ENCODE results near the gene EPHB6. TPM values are rescaled to one million over a fixed set of nuclear protein-coding genes. Genes with fewer than 3 reads are reported as not detected.

EPHB6 gene
- total RNA-seq, 2 donors from 2014 or later, result 8.2 to 19.4 TPM

DNA sequence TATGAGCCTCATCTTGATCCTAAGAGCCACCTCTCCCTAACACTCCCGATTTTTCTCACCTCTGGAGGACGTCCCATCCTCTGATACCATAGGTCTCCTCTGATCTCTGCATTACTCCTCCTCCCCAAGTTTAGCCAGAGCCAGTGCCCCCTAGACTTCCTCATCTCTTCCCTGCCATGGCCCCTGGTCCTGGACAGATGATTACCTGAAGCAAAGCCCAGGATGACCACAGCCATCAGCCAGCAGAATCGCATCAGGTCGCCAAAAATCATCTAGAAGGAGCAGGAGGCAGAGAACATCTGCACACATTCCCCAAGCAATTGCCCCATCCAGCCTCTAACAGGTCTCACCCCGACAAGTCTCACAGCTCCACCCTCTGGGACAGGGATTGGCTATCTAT, 19.0 kb downstream of the EPHB6 start:
- H3K9me3 ChIP-seq, result no peaks in the 10 kb centered on the region
- no peaks in the 10 kb centered on the region for H3K36me3 ChIP-seq
- H3K4me1 ChIP-seq, result no peaks in the 10 kb centered on the region
- TF ChIP-seq, protein P1, sequence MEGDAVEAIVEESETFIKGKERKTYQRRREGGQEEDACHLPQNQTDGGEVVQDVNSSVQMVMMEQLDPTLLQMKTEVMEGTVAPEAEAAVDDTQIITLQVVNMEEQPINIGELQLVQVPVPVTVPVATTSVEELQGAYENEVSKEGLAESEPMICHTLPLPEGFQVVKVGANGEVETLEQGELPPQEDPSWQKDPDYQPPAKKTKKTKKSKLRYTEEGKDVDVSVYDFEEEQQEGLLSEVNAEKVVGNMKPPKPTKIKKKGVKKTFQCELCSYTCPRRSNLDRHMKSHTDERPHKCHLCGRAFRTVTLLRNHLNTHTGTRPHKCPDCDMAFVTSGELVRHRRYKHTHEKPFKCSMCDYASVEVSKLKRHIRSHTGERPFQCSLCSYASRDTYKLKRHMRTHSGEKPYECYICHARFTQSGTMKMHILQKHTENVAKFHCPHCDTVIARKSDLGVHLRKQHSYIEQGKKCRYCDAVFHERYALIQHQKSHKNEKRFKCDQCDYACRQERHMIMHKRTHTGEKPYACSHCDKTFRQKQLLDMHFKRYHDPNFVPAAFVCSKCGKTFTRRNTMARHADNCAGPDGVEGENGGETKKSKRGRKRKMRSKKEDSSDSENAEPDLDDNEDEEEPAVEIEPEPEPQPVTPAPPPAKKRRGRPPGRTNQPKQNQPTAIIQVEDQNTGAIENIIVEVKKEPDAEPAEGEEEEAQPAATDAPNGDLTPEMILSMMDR (IDR thresholded peaks at IDR 0.05), result no peak
- no peaks in the 10 kb centered on the region for H3K27me3 ChIP-seq
- H3K27ac ChIP-seq, result no peak overlapping the region
- no peak overlapping the region for H3K4me3 ChIP-seq
- no peak for DNase-seq (ENCODE audit: low spot score)

DNA sequence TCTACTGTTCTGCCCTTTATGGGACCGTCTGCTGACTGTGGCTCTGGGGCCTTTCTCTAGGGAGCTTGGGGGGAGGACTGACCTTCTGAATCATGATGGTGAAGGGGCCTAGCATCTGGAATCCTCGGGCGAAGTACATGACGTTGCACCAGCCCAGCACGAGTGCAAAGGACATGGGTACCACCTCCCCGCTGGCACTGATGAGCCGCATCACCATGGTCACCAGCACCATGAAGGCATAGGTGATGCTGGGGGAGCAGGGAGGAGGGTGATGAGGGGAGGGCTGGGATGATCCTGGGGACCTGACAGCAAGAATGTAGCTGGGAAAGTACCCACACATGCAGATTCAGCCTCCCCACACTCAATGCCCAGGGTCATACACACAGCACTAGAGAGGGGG, 19.5 kb downstream of the EPHB6 start:
- no peaks in the 10 kb centered on the region for H3K4me1 ChIP-seq
- H3K4me3 ChIP-seq, result no peak overlapping the region
- H3K36me3 ChIP-seq, result no peaks in the 10 kb centered on the region
- no peak overlapping the region for H3K27ac ChIP-seq
- DNase-seq (ENCODE audit: low spot score), result no peak
- H3K9me3 ChIP-seq, result no peaks in the 10 kb centered on the region
- TF ChIP-seq, protein P1 (IDR thresholded peaks at IDR 0.05), result no peak
- H3K27me3 ChIP-seq, result no peaks in the 10 kb centered on the region

DNA sequence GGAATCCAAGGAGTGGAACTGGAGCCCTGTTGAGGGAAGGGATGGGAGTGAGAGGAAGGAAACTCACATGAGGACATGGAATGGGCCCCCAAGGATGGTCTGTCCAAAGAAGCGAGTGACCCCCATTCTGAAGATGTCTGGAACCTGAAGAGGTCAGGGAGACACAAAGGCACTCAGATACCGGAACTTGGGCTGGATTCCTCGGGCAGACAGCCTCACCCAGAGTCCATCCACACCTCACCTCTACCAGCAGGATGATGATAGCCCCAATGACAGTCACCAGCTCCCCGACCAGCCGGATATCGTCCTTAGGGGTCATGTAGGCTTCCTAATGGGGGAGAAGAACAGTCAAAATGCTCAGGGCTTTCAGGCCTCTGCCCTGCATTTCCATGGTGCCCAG, 20.0 kb downstream of the EPHB6 start:
- TF ChIP-seq, protein P1 (IDR thresholded peaks at IDR 0.05), result no peak
- H3K36me3 ChIP-seq, result no peaks in the 10 kb centered on the region
- no peaks in the 10 kb centered on the region for H3K27me3 ChIP-seq
- H3K4me1 ChIP-seq, result no peaks in the 10 kb centered on the region
- no peak for DNase-seq (ENCODE audit: low spot score)
- no peaks in the 10 kb centered on the region for H3K9me3 ChIP-seq
- no peak overlapping the region for H3K27ac ChIP-seq
- no peak overlapping the region for H3K4me3 ChIP-seq

DNA sequence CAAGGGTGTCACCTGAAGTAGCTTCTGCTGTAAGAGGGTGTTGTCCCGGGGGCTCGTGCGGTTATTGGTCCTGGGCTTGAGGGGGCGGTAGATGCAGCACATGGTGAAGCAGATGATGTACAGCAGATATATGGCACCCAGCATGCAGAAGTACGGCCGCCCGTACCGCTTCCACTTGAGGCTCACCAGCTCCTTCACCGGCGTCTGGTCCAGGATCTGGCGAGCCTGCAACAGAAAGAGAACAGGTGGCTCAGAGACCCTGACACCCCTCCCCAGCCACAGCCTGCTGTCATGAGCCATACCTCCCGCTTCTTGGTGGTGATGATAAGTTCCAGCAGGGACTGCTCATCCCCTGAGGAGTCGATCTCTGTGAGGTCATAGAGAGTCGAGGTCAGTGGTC, 20.6 kb downstream of the EPHB6 start:
- no peaks in the 10 kb centered on the region for H3K9me3 ChIP-seq
- no peak for DNase-seq (ENCODE audit: low spot score)
- H3K4me1 ChIP-seq, result no peaks in the 10 kb centered on the region
- TF ChIP-seq, protein P1 (IDR thresholded peaks at IDR 0.05), result no peak
- no peak overlapping the region for H3K4me3 ChIP-seq
- H3K36me3 ChIP-seq, result no peaks in the 10 kb centered on the region
- no peak overlapping the region for H3K27ac ChIP-seq
- H3K27me3 ChIP-seq, result no peaks in the 10 kb centered on the region

DNA sequence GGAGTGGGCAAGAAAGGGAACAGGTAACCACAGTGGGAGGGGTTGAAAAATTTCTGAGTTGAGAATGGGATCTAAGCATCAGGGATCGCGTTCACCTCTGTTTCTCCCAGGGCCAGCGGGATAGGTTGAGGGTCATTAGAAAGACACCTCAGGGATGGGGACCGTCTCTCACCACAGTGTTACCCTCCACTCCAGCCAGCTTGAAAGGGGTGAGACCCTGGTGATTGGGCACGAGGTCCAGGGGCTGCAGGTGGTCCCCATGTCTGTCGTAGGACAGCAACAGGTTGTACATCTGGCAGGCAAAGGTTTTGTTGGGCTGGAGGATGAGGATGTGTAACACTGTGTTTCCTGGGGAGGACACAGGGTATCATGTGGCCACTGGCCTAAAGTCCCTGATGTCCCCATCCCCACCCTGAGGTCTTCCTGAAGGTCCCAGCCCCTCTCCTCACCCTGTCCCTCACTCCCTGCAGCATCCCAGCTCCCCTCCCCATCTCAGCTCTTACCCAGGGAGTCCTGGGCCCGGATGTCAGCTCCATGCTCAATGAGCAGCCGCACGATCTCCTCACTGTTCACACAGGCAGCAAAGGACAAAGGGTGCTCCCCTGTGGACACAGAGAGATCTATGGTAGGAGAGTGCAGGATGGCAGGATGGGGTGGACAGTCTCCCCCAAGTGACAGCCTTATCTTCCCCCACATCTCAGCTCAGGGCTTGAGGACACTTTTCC, 21.5 kb downstream of the EPHB6 start:
- no peak overlapping the region for H3K4me3 ChIP-seq
- TF ChIP-seq, protein P1 (IDR thresholded peaks at IDR 0.05), result no peak
- H3K4me1 ChIP-seq, result no peaks in the 10 kb centered on the region

More for the DNA sequence above, 21.5 kb downstream of the EPHB6 start:
- H3K9me3 ChIP-seq, result no peaks in the 10 kb centered on the region
- no peak for DNase-seq (ENCODE audit: low spot score)
- no peaks in the 10 kb centered on the region for H3K27me3 ChIP-seq
- no peaks in the 10 kb centered on the region for H3K36me3 ChIP-seq
- H3K27ac ChIP-seq, result no peak overlapping the region

Data from right atrium auricular region (tissue), 2 donors.